Activated CD8-positive, alpha-beta memory T cell treated with anti-CD3 and anti-CD28 coated beads, Interleukin-2, amount 50 U/mL, for 1 hour (primary cell): ENCODE data around the gene NMUR2.

Source experiments
- DNase-seq: peaks from one replicate; pipeline ENCODE4 v3.0.0-alpha.2; 2020; ENCODE audit errors: extremely low read depth

NMUR2 gene

DNA sequence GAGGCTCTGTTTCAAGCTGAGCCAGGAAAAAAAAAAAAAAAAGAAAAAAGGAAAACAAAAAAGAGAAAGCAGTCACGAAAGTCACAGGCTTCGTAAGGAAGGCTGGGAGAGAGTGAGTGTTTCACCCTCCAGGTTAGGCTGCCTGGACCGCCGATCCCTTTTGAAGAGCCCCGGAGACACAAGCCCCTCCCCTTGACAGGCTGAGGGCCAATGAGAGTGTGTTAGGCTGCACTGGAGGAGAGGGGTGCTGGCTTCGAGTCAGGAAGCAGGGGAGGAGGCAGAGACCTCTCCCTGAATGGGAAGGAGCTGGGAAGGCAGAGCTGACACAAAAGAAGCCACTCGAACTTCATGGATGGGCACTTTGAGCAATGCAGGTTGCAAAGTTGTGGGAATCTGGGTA is at the start of gene NMUR2:
Gene NMUR2, minus strand, starts transcription at position 135 of the 400 bp plus-strand sequence. CDS start 166 bp downstream, outside the sequence.
- no peak for DNase-seq

DNA sequence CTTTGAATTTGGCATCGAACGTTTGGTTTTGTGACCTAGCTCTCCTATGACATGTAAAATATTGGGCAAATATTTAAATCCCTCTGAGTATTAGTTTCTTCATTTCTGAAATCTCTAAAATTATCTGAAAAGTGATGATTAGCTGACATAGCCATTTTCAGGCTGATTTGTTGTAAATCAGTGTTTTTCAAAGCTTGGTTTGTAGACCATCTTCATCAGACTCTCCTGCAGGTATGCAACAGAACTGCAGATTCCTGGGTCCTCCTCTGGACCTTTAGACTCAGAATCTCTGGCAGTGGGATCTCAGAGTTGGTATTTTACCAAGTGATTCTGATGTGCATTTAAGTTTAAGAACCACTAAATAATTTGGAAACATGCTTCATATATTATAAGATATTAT is 38.9 kb upstream of the NMUR2 start:
- no peak for DNase-seq

DNA sequence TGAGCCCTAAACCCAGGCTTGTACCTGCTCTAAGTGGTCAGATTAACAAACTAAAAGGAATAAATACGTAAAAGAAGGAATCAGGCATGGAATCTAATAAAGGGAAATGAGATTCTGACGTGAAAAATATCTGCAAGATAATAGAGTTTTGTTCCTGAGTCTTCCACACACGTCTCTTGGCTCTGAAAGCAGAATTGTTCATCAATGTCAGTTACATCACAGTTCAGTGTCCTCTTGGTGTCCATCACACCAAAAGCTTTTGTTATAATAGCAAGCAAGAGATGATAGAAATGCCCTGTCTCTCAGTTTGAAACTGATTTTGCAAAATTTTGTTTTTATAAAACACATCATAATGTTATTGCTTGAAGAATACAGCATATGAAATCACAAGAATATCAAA is 34.7 kb upstream of the NMUR2 start:
- no peak for DNase-seq

- DNase-seq = no peak
Measured at GRCh38 chr5:152437866-152438265, 32.8 kb upstream of the NMUR2 start.

- DNase-seq = no peak
Measured at GRCh38 chr5:152427721-152428120, 22.6 kb upstream of the NMUR2 start.

- DNase-seq = no peak
Measured at GRCh38 chr5:152425083-152425482, 20.0 kb upstream of the NMUR2 start.

GRCh38 chr5:152424501-152424900 is 19.4 kb upstream of the NMUR2 start:
- DNase-seq = no peak

- DNase-seq = no peak
Measured at GRCh38 chr5:152422081-152422480, 17.0 kb upstream of the NMUR2 start.

DNA sequence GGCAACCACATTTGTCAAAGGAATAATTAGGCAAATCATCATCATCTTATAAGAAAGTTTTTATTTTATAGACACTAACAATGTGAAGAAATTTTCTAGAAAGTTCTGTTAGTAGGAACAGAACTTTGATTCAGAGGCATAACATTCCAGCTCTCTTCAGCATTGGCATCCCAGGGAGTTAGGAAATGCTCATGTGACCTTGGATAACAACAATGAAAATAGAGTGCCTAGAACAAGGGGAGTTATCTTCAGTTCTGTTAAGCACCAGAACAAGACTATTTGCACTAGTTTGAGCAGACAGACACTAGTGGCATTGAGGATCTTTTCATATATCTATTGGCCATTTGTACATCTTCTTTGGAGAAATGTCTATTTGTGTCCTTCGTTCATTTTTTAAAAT is 7.0 kb upstream of the NMUR2 start:
- DNase-seq = no peak

DNA sequence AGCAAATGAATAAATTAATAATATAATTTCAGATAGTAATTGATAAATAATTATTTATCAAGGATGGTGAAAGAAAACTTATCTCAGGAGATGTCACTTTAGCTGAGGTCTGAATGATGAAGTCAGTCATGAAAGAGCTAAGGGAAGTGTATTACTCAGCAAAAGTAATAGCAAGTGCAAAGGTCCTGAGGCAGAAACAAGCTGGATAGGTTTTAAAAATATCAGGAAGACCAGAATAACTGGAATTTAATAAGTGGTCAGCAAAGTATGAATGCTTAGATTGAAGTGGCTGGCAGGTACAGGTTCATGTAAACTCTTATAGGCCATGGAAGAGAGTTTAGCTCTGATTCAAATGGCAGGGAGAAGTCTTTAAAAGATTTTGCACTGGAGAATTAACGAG is 1.0 kb upstream of the NMUR2 start:
- no peak for DNase-seq

- DNase-seq = no peak
Measured at GRCh38 chr5:152404494-152404893, 585 bp downstream of the NMUR2 start.

- DNase-seq = no peak
Measured at GRCh38 chr5:152403046-152403445, 2.0 kb downstream of the NMUR2 start.

DNA sequence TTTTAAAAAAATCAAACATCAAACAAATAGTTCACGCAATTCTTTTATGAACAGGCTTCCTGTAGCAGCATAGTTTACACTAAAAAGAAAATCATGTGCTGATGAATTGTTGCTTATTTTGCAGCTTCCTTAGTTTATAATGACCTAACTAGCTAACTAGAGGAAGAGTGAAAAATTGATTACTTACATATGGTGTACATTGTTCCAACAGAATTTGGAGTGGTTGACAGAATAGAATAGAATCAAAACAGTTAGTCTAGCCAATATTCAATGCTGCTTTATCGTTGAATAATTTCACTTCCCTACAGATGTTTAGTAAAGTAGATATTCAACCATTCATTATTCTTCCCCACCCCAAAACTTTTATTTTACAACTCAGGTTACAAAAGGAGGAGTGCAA is 4.2 kb downstream of the NMUR2 start:
- no peak for DNase-seq

GRCh38 chr5:152397581-152397980 is 7.5 kb downstream of the NMUR2 start:
- no peak for DNase-seq

GRCh38 chr5:152393441-152393840 is 11.6 kb downstream of the NMUR2 start:
- no peak for DNase-seq

GRCh38 chr5:152389208-152389849 is 15.8 kb downstream of the NMUR2 start:
- DNase-seq = no peak

- no peak for DNase-seq
Measured at GRCh38 chr5:152388610-152389009, 16.5 kb downstream of the NMUR2 start.

DNA sequence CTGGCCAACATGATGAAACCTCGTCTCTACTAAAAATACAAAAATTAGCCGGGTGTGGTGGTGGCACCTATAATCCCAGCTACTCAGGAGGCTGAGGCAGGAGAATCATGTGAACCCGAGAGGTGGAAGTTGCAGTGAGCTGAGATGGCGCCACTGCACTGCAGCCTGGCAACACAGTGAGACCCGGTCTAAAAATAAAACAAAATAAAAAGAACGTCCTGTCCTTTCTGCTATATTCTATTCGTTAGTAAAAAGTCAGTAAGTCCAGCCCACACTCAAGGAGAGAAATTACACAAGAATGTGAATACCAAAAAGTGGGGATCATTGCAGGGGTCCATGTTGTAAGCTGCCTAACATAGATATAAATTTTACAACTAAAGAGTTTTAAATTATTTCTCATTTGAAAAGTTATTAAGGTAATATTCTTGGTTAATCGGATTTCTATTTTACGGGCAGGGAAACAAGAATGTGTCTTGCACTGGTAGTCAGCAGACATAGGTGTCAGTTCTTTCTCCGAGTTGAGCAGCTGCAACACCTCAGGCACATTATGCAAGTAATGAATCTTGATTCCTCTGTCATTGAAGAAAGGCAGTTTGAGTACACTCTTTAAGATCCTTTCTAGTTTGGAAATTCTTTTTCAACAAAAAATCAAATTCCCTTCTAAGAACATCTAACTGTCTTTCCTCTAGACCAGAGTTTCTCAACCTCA is 24.5 kb downstream of the NMUR2 start:
- DNase-seq = no peak

- DNase-seq = no peak
Measured at GRCh38 chr5:152379331-152379730, 25.7 kb downstream of the NMUR2 start.

DNA sequence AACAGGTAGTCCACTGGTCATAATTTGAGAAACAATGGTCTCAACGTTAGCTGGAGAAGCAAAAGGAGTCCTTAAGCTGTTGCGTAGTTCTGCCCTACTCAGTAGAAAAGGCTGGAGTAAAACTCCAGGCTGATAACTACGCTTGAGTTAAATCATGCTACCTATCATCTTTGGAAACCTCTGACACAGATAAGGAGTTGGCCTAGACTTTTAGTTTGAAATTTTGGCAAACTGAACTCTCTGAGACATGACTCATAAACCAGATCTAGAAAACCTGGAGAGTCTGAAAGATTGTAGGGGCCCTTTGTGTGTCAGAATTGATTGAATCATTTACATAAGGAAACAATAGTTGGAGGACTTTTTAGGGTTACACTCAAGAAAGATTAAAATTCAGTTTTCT is 26.3 kb downstream of the NMUR2 start:
- no peak for DNase-seq

DNA sequence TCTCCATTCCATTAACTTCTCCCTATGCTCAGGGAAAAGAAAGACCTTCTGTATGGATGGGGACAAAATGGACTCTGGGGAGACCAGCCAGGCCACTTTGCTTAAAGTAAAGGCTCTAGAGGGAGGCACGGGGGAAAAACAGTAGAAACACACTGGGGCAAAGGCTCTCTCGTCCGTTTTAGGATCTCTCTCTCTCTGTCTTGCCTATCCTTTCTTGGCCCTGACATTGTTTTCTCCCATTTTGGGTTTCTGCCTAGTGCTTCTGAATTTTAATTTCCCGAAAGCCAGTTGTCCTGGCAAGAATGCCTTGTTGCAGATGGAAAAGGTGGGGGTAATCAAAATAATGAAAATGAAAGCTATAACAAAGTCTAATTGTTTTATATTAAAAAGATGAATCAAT is 28.2 kb downstream of the NMUR2 start:
- no peak for DNase-seq

- DNase-seq = no peak
Measured at GRCh38 chr5:152374711-152375275, 30.3 kb downstream of the NMUR2 start.

- DNase-seq = no peak
Measured at GRCh38 chr5:152372875-152373274, 32.2 kb downstream of the NMUR2 start.
